IPS DF 19.7 (cell line): Measurements from ENCODE around the gene NTN3.
"Not testable (repeated sequence)": the region's sequence is repeated elsewhere in the genome, so short reads cannot be mapped to it uniquely, and the experiment has no call there.

Experiments
- DNase-seq: peaks from one replicate; pipeline ENCODE4 v3.0.0-alpha.2; 2013; ENCODE audit warnings: low read depth, low spot score

The NTN3 gene

DNA sequence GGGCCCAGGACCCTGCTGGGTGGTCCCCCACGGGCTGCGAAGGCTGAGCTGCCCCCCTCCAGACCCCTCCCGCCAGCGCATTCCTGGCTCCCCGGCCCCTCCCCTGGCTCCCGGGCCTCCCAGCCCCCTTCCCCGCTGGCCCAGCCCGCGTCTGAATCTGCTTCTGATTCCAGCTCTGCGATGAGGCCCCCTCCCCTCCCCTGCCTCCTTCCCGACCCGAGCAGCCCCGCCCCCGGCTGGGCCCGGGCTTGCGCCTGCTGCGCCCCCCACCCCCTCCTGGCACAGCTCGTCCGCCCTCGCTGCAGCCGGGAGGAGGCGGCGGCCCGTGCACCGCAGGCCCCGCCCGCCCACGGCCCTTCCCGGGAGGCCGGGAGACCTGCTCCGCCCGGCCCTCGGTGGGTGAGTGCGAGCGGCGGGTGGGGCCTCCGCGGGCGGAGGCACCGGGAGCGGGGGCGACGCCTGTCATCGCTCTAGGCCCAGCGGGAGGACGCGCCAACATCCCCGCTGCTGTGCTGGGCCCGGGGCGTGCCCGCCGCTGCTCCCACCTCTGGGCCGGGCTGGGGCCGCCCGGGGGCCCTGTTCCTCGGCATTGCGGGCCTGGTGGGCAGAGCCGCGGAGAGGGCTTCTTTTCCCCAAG, at the start of gene NTN3:
TSS of gene NTN3 (plus strand) at position 282 of the 637 bp plus-strand sequence. CDS start 405 bp downstream, outside the sequence.
- DNase-seq = no peak

DNA sequence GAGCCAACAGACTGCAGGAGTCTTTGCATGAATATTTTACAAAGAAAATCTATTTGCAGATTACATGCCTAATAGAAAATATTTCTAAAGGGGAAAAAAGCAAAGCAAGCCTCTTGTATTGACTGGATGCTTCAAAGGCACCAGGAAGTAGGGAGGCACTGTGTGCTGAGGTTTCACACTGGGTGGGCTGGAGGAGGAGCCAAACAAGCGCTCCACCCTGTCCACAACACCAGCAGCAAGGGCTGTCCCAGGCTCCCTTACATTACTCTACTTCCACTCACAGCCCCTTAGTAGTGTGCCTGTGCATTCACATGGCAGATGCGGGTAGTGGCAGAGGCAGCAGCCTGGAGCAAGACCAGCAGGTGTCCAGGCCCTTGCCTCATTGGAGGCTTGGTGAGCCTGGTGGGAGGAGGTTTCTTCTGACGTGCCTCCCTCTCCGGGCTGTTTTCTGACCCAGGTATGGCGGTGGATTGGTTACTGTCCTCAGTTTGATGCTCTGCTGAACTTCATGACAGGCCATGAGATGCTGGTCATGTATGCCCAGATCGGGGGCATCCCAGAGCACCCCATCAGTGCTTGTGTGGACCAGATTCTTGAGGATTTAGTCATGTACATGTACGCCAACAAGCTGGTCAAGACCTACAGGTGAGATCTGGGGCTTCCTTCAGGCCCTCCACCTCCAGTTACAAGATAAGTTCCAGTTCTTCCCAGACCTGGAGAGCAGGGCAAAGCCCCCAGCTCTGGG, 48.8 kb upstream of the NTN3 start:
- DNase-seq = no peak

DNA sequence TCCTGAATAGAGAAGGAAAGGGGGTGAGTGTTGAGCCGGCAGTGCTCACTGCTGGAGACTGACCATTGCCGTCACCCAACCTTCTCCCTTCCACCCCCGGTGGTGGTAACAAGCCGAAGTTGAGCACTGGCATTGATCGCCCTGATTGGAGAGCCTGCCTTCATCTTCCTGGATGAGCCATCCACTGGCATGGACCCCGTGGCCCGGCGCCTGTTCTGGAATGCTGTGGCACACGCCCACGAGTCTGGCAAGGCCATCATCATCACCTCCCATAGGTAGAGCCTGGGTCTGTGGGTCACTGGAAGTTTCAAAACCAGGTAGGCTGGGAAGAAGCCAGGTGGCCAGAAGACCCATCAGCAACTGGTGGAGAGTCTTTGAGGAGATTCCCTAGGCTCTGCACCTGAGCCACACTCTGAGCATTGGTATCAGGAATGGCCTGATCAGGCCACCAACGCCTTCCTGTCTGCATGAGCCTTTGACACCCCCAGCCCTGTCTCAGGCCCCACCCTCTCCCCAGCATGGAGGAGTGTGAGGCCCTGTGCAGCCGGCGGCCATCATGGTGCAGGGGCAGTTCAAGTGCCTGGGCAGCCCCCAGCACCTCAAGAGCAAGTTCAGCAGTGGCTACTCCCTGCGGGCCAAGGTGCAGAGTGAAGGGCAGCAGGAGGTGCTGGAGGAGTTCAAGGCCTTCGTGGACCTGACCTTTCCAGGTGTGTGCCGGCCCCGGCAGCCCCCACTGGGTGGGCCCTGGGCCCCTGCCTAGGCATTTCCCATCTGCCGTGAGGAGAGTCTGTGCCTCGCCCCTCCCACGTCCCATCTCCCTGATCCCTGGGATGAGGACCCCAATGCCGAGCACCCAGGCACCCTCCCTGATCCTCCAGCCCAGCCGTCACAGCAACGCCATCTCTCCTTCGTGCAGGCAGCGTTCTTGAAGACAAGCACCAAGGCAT, 46.8 kb upstream of the NTN3 start:
- DNase-seq = no peak

DNA sequence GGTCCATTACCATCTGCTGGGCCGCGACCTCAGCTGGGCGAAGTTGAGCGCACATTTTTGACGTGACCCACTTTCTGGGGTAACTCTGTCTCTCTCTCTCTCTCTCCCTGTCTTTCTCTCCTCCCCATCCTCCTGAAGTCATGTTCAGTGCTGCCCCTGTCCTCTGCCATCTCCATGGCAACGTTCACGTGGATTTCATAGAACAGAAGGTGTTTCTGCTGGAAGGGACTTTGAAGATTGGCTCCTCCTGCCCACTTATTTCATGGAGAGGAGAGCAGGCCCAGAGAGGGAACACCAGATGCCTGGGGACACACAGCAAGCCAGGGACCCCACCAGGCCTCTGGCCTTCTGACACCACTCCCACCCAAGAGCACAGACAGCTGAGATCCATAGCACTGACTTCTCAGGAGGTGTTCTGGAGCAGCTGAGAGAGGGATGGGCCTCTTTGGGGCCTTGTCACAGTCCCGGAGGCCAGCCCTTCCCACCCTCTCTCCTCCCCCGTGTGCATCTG, 46.0 kb upstream of the NTN3 start:
- DNase-seq = no peak

DNA sequence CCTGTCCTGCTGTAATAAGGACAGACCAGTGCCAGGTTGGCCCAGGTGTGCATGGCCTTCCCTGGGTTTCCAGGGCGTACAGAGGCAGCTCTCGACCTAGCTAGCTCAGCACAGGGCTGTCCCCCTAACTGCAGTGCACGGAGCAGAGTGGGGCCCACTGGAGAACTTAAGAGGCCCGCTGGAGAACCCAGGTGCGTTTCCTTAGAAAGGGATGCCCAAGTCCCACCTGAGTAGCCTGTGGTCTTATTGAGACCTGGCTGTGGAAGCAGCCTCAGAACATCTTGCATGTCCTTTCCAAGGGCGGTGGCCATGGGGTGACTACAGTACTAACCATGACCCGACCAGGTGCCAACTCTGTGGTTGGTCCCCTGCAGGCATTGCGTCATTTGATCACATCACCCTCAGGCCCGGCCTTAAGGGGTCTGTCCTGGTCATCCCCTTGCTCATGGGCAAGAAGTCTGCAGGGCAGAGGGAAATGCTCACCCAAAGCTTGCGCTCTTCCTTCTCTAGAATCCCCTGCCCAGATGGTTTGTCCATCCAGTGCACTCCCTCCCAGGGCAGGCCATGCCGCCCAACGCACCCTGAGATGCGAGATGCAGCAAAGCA, 45.2 kb upstream of the NTN3 start:
- no peak for DNase-seq

DNA sequence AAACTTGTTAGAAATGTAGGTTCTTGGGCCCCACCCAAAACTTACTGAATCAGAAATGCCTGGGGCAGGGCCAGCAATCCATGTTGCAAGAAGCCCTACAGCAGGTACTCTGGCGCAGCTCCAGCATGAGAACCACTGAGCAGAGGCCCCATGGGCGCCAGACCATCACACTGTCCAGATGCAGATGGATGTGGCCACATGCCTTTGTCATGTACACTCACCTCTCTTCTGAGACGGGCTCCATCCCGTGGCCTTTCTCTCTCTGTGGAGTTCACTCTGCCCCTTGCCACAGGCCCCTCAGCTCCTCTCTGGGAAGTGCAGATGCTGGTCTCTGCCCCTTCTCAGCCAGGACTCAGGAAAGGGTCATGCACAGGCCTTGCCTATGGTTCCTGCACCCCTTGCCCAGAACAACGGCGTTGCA, 44.1 kb upstream of the NTN3 start:
- no peak for DNase-seq

DNA sequence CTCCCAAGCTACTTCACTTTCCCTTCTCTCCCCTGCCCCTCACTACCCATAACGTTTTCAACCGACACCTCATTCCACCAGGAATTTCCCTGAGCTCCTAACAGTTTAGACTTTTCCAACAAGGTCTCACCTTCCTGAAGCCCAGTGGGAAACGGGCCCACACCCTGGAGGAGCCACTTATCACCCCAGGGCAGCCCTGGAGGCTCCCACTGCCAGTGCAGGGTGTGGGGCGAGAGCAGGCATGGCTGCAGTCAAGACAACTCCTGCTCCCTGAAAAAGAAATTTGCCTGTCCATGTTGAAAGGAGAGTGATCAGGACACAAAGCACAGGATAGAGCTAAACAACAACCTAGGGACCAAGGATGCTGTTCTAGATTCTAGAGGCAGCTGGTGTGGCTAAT, 43.6 kb upstream of the NTN3 start:
- no peak for DNase-seq

DNA sequence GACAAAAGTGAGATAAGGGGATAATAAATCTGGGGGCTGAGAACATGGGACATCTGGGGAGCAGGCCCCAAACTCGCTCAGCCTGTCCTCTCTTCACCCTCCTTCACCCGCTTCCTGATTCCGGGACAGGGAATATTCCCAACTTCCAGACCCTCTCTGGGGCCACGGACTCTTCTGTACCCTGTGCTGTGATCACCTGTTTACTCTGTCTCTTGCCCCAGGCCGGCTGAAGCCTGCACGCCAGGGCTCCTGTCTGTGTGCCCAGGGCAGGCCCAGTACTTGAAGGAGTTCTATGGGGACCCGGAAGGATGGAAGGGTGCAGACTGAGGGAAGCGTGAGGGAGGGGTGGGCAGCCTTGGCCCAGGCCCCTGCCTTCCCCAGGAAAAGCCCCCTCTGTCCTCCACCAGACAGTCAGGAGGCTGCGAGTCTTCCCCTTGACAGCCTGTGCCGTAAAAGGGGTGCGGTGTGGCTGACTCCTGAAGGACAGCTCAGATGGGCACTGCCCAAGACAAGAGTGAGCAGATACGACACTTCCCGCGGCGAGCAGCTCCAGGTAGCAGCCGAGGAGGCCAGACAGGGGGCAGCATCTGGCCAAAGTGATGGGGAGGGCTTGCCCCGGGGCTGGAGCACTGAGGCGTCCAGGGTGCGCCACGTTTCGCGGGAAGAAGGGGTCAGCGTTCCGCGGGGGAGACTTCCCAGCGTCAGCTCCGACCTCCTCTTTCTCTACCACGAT, 42.9 kb upstream of the NTN3 start:
- no peak for DNase-seq

DNA sequence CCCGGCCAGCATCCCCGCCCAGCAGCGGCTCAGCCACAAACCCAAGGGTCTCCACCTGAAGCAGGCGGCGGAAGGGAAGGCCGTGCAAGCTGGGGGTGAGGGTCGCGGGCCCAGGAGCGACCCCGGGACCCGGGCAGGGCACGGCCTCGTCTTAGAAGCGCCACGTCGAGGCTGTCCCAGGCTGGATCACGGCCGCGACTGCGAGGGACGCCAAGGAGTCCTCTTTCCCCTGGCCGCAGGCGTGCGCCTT, 42.4 kb upstream of the NTN3 start:
- DNase-seq = no peak

DNA sequence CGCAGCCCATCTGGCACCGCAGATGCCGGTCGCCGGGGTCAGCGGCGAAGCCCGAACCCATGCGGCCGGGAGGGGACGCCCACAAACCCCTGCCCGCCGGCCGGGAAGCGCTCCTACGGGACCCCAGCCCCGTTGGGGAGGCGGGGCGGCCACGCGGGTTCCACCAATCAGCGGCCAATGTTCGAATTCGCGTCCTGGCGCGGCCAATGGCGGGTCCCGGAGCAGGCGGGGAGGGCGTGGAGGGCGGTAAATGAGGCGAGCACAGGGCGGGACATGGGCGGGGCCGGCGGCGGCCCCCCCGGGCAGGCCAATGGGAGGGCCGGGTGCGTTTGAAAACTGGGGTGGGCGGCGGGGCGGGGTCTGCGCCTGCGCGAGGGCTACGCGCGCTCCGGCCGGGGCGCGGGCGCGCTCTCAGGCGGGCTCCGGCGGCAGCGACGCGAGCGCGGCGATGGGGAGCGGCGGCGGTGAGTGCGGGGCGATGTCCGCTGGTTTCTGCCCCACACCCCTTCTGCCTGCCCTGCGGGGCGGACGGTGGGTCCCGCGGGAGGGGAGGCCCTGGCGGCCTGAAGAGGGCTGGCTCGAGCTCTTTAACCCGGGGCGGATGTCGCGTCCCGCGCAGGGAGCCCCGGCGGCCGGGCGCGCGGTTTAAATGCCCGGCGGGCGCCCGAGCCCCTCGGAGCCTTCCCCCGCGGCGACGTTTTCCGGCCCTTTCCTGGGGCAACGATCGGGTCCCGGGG, 41.9 kb upstream of the NTN3 start, which contains the start of gene CCNF:
TSS of gene CCNF (plus strand) at position 414 of the 737 bp plus-strand sequence. CDS start at position 449, 35 bp downstream.
- DNase-seq = peak; percentile 70

DNA sequence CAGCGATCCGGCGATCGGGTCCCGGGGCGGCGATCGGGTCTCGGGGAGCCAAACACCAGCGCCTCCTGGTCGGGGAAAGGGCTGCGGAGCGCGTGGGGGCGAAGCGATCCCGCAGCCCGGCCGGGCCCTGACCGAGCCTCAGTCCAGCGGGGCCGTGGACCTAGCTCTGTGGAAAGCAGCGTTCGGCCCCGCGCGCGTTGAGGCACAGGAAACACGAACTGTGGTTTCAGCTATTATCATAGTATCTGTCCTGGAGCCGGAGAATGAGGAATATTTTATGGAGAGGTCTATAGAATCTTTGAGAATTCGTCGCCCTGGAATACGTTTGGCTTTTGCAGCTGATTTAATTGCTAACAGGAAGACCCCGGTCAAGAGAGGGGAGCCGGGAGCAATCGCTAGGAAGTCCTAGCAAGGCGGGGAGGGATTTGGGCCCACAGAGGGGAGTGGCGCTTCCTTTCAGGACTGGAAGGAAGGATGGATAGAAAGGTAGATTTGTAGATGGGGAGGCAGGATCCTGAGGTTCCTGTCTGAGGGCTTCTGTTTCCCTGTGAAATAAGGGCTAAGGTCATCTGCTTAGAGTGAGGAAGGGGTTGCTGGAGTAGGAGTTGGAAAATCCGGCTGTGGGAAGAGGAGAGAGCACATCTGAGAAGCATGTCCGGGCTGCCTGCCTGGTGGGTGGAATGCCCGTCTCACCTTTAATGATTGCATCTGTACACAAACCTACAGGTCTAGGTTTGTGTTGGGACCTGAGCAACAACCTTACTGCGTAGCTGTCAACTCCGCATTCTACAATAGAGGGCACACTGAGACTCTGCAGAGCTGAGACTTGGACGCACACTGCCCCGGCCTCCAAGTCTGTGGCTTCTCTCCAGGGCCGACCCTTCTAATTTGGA, 41.1 kb upstream of the NTN3 start:
- DNase-seq = no peak

DNA sequence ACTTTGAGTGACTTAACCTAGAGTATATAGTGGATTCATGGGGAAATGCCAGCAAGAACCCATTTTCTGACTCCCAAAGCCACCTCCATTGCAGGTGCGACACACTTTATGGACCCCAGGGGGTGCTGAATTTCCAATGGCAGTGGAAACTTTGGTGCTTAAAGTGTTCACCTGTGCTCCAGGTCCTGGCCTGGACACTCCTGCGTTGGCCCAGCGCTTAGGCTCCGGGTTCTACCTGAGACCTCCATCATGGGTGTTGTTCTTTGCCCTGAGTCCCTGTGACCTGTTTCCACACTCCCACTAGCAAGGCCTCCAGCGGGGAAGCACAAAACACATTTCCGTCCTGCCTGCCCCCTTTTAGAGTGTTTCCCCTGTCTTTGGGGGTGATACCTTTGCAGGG, 38.8 kb upstream of the NTN3 start:
- DNase-seq = no peak

DNA sequence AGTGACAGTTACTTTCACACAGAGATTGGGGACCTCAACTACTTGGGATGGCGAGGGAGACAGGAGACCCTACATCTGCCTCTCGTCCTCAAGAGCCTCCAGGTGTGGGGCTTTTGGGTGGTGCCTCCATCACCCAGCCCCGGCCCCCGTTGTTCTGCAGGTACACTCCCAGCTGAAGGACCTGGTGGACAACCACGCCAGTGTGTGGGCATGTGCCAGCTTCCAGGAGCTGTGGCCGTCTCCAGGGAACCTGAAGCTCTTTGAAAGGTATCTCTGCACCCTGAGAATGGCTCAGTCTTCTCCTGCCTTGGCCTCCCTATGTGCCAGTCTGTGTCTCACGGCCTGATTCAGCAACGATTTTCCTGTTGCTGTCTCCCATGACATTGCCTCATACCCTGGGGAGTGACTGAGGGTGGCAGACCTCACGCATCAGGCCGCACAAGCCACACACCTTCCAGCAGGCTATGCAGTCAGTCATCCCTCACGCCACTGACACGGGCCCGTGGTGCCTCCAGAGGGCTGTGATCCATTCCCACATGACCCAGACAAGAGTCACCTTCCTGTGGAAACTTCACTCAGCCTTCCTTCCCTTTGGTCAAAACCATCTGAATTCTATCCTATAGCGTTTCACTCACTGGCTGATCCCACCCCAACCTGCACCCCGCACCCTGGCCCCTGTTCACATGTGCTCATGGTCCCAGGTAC, 38.1 kb upstream of the NTN3 start:
- DNase-seq = no peak

DNA sequence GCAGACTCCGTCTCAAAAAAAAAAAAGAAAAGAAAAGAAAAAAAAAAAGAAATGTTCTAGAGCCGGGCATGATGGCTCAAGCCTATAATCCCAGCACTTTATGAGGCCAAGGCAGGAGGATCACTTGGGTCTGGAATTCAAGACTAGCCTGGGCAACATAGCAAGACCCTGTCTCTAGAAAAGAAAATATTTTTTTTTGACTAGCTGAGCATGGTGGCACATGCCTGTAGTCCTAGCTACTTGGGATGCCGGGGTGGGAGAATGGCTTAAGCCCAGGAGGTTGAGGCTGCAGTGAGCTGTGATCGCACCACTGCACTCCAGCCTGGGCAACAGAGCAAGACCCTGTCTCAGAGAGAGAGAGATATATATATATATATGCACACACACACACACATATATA, 35.9 kb upstream of the NTN3 start:
- DNase-seq = not testable (repeated sequence)

DNA sequence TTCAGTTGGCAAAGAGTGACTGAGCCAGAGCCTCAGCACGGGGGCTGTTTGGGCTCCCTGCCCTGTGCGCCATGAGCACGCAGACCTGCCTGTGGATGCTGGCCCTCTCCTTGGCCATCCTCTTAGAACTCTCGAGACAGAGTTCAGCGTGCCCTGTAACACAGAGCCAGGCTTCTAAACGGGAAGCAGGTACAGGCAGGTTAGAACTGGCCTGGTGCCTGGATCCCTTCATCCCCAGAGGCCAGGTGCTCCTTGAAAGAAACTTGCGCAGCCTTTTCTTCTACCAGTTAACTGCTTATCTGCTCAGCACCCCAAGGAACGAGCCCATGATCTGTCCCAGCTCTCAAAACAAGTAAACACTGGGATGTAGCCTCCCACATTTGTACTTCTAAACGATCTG, 35.0 kb upstream of the NTN3 start:
- no peak for DNase-seq

DNA sequence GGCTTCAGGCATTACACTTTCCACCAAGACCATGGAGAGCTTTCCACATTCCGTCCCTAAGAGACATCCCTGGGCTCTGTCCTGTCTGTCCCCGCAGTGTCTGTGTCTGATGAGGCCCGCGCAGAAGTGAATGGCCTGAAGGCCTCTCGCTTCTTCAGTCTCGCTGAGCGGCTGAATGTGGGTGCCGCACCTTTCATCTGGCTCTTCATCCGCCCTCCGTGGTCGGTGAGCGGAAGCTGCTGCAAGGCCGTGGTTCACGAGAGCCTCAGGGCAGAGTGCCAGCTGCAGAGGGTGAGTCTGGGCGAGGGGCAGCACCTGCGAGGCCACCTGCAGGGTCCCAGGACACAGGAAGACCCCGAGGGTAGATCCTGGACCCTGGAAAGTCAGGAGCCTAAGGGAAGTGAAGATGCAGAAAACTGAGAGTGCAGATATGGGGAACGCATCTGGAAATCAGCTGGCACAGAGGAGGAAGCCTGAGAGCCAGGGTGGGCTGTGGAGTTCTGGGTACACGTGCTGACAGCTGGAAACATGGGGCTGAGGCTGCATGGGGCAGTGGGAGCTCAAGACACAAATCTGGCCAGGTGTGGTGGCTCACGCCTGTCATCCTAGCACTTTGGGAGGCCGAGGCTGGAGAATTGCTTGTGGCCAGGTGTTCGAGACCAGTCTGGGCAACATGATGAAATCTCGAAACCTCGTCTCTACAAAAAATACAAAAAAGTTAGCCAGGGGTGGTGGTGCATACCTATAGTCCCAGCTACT, 33.9 kb upstream of the NTN3 start:
- DNase-seq = no peak

DNA sequence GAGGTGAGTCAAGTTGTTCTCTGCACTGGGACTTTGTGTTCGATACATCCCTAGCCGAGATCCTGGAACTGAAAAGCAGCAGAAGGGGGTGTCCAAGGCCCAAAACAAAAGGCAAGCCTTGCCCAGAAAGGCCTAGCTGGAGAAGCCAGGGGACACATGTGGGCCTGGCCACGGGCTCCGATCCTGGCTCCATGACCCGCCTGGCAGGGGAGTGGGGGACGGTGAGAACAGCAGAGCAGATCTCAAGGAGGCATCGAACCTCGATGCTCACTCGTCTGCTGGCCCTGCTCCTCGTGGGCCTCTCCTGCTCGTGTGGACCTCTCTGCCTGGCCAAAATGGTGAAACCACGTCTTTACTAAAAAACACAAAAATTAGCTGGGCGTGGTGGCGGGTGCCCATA, 33.0 kb upstream of the NTN3 start:
- DNase-seq = no peak

DNA sequence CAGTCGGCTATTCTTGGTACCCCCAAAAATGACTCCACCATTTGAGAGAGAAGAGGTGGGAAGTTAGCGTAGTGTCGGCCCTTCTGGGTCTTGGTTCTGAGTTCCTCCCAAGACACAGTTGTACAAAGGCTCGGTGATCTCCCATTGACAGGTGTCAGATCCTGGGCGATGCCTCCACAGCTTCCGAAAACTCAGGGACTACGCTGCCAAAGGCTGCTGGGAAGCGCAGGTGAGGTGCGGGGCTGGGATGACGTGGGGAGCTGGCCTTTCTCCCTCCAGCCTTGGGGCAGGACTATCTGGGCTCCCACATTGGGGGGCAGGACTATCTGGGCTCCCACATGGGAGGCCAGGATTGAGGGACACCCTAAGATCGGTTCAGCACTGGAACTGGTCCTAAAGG, 31.5 kb upstream of the NTN3 start:
- no peak for DNase-seq
